ENCODE data around the gene CCDC136.
A peak's percentile ranks its signal among the peaks of the same experiment; 100 is the strongest.

Gene CCDC136

DNA sequence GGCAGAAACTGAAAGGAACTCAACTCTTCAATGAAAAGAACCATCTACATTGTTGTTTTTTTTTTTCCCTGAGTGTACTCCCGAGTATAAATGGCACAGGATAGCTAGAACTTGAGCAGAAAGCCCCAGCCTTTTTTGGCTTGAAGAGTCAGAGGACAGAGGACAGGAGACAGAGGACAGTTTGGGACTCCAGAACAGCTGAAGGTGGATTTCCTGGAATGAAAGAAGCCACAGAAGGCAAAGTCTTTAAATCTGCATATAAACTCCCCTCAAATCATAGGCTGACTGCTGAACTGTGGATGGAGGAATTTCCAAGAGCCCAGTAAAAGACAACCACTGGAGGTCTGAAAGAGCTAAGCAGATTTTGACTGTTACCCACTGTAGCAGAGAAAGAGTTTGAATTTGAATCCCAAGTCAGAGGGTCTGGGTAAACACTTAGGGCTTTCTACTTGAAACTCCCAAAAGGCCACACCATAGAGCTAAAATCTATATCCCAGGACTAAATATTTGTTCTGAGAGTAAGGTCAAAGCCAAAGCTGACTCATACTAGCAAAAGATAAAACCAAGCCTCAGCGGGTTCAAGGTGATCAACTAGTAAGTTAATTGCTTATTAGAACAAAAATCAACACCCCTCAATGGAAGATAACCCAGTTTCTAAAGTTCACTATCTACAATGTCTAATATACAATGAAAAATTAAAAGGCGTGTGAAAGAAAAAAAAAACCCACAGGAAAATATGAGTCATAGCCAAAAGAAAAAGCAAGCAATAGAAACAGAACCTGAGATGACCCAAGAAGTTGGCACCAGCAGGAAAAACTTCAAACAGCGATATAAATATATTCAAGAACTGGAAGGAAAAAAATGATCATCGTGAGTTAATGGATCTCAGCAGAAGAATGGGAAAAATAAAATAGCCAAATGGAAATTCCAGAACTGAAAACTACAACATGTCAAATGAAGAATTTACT is 14.3 kb upstream of the CCDC136 start:
- DNase-seq, result peak; percentile 19

GRCh38 chr7:128778946-128779345 is 12.8 kb upstream of the CCDC136 start:
- no peak for DNase-seq

GRCh38 chr7:128781126-128781525 is 10.6 kb upstream of the CCDC136 start:
- DNase-seq, result no peak

- DNase-seq, result no peak
Observed at GRCh38 chr7:128781851-128782250, 9.9 kb upstream of the CCDC136 start.

GRCh38 chr7:128783143-128783861 is 8.5 kb upstream of the CCDC136 start:
- no peak for DNase-seq

GRCh38 chr7:128785738-128786137 is 6.0 kb upstream of the CCDC136 start:
- DNase-seq, result peak; percentile 24

DNA sequence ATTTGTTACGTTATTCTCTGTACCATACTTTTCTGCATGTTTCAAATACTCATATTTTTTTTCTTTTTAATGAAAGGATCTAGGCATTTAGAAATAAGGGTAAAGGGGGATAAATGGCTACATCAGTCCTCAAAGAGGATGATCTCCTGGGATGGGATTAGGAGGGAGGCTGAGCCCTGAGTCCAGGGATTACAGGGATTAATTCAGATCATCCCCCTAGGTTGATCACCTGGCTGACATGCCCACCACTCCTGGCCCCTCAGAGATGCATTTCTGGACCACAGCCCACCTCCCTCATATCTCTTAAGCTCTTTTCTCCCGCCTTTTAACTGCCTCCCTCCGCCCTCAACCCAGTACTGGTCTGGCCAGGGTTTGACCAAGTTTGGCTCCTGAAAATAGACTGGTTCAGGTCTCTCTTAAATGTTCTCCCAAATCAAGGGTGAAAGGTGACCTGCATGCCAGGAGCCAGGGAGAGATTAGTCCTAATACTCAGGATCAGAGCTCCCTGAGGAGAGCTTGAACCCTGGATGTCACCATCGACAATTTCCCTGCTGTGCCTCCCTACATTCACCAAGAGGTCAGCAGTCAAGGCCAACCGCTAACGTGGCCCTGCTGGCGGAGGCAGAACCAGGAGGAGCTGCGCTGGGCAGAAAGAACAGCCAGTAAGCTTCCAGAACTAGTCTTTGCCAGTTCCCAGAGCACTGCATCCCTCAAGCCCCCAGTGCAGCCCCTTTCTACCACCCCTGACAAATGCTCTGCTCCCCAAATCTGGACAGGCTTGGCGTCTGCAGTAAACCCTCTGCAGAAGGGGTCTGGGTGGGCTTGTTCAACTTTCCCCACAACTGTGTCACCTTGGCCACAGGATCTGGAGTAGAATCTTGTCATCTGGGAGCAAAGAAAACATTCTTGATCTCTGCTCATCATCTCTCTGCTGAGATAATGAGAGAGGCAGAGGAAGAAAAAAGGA is 3.0 kb upstream of the CCDC136 start:
- DNase-seq, result no peak

DNA sequence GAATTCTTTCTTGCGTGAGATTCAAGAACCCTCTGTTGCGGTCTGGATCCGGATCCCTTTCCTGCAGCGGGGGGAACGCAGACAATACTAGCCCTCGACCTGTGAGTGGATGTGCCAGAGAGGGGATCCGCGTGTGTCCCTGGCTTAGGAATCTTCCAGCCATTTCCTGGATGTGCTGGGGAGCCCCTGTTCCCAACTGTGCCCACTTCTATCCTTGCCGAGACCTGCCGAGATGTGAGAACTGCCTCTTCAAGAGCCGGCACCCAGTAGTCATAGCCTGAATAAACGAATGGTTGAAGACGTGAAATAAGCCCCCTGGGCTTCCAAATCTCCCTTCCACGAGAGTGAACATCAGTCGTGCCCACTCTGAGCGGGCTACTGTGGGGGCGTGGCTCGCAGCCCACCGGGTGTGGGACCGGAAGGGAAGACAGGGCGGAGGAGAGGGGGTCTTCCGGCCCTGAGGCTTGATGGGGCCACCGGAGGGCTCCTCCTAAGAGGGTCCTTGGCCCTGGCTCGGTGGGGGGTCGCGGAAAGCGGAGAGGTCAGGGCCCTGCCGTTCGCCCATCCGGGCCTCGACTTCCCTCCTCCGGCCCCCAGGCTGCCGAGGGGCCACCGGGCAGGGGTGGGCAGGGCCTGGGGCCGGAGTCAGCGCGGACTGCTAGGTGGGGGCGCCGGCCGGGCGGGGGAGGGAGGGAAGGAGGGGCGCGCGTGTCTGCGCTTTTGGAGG is 1.3 kb upstream of the CCDC136 start:
- DNase-seq, result no peak

- DNase-seq, result no peak
Observed at GRCh38 chr7:128791972-128792327, 182 bp downstream of the CCDC136 start.

GRCh38 chr7:128792471-128793180 is 858 bp downstream of the CCDC136 start:
- no peak for DNase-seq

GRCh38 chr7:128793181-128793547 is 1.4 kb downstream of the CCDC136 start:
- DNase-seq, result peak; percentile 24

- DNase-seq, result no peak
Observed at GRCh38 chr7:128794020-128794419, 2.3 kb downstream of the CCDC136 start.

GRCh38 chr7:128794436-128794835 is 2.7 kb downstream of the CCDC136 start:
- no peak for DNase-seq

DNA sequence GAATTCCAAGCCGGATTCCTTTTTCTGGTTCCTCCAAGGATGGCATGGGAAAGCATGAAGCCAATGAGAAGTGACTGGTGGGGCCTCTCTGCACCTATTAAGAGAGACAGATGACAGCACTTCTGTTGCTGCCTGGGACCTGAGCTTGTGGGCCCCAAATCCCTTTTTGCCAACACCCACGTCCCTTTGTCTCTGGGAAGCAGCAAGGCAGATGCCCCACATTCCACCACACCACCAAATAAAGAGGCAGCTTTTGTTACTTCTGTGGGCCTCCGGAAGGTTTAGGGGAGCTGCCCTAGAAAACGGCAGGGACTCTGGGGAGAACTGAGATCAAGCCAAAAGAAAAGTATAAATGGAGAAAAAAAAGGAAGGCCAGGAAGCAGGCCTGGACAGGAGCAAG is 3.4 kb downstream of the CCDC136 start:
- DNase-seq, result no peak

GRCh38 chr7:128796327-128796726 is 4.6 kb downstream of the CCDC136 start:
- DNase-seq, result peak; percentile 45

- peak; percentile 27 for DNase-seq
Observed at GRCh38 chr7:128799451-128799850, 7.7 kb downstream of the CCDC136 start.

DNA sequence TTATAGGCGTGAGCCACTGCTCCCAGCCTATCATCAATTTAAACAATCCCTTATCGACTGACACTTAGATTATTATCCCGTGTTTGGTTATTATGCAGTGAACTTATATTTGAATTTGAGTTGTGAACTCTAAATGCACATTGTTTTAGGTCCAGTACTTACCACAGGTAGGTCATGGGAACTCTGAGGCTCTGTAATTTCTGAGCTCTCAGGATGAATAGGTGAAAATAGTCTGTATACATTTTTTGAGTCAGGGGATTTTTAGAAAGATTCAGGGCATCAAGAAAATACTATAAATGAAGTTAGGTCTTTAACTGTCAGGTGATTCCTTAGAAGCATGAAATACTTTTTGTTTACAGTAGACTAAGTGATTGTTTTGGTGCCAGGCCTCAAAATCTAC is 8.8 kb downstream of the CCDC136 start:
- DNase-seq, result no peak

DNA sequence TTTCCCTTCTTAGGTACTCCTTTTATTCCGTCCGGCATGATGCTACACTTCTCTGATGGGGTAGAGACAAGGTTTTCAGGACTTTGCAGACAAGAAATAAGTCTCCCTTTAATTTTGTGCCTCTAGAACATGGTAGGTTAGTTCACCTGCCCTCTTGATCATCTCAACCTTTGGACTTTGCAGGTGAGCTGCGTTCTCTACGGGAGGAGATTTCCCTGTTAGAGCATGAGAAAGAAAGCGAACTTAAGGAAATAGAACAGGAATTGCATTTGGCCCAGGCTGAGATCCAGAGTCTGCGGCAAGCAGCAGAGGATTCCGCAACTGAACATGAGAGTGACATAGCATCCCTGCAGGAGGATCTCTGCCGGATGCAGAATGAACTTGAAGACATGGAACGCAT is 9.2 kb downstream of the CCDC136 start:
- DNase-seq, result no peak

GRCh38 chr7:128801667-128802418 is 10.1 kb downstream of the CCDC136 start:
- no peak for DNase-seq

GRCh38 chr7:128804484-128804883 is 12.7 kb downstream of the CCDC136 start:
- no peak for DNase-seq

DNA sequence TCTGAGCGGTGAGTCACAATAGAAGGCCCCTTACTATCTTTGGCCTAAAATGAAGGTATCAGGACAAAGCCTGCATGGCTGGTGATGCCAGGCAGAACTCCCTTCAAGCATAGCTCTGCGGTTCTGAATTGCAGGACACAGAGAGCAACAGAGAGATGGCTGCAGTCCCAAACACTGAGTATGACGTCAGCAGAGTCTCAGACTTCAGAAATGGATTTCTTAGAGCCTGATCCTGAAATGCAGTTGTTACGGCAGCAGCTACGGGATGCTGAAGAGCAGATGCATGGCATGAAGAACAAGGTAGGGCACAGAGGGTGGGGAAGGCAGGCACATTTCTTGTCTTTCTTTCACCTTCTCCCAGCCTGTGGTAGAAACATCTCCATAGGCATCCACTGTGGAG is 13.5 kb downstream of the CCDC136 start:
- no peak for DNase-seq

Measured in MV-4-11 (cell line).